HG03064 (cell line): Measurements from ENCODE around the gene CCDC51.

ENCODE experiments used
- ATAC-seq: cut with Tn5 transposase; IDR thresholded peaks from one replicate; pipeline ENCODE4 v1.9.1; 2021; ENCODE audit warnings: low read depth; ENCODE audit not compliant: unreplicated experiment

The CCDC51 gene

DNA sequence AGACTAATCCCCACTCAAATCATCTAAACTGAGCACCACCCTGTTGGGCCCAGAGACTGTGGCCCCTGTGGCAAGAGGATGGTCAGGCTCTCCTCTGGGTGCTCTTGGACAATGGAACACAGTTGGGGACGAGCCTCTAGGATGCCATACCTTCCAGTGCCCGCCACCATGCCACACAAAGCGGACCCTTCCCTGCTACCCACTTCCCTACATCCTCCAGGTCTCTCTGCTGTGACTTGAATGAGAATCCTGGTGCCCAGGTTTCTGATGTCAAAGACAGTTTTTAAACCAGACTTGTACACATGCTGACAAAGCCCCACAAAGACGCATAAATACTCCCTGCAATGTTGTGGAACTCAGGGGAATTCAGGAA, 4.7 kb downstream of the CCDC51 start:
- ATAC-seq: no peak

DNA sequence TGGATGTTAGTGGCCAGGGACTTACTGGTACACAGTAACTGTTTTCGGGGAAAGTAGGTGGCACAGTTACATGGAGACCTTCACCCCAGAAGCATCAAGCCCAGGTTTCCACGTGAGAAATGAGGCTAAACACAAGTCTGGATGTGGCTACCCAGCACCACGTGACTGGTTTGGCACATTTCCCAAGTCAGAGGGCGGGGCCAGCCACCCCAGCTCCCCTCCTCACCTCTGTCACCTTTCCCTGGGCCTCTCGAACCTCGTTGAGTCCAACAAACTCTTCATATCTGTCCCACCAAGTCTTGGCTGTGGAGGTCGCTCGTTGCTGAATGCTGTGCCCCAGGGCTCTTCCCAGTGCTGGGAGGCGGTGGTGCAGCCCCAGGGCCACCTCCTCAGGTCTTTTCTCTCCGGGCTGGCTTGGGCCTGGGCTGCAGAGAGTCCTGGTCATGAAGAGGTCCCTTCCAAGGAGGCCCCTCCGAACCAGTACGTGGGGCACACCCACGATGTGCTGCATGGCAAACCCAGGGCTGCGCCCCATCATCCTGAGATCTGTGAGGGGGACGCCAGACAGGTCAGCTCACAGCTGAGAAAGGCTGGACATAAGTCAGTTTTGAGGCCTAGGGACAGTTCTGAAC, 5.2 kb downstream of the CCDC51 start:
- ATAC-seq: no peak

DNA sequence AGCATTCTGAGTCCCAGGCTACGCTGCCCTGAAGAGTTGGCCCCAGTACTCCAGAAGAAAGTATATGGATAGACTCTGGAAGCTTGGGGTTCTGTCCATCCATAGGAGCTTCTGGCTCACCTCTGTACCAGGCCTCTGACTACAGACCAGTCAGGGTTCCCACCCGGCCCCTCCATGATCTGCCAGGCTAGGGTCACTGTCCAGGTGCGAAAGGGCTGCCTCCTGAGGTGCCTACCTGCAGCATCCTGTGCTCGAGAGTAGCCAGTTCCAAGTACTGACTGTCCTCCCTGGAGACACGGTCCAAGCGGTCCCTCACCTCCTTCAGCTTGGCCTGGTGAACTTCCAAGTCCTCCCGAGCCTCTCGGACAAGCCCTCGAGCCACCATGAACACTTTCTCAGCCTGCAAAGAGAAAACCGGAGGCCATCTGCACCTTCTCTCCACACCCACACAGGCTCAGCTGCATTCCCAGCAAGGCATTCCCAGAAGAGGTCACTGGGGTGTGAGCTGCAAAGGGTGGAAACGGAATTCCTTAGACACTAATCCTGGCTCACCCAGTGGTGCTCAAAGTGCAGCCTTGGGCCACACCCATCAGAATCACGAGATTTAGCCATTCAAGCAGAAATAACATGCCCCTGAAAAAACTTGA, 6.3 kb downstream of the CCDC51 start:
- no peak for ATAC-seq

- no peak for ATAC-seq
Observed at GRCh38 chr3:48432411-48433371, 7.2 kb downstream of the CCDC51 start.

DNA sequence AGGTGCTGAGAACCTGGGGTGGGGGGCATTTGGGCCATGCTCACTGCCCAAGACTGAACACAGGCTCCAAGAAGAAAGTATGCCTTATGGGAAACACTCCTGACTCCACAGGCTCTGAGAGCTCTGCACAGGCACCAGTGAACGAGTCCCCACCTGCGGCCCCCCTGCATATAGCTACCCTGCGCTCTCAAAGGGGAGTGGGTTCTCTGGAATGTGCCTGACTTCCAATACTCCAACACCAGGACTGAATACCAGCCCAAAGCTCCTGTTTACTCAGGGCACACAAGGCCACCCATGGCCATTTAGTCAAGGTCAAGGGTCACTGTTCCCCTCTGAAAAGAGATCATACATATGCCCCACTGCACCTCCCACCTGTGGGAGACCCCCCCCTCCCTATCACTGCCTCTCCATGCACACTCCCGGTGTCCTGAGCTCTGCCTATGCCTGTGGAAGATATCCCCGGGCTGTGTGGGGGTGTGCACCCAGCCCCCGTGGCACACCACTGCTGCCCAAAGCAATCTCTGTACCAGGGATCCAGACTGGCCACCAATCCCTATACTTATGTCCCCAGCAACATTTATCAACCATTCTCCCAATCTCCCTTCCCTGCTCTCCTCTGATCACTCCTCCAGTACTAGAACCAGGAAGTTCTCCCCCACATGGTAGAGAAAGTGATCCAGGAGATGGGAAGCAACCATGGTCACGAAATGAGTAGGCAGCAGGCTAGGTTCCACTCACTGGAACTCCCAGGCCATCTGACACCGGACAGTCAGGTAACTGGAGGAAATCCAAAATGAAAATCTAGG, 8.5 kb downstream of the CCDC51 start:
- no peak for ATAC-seq

GRCh38 chr3:48430708-48431101, 9.2 kb downstream of the CCDC51 start:
- ATAC-seq: no peak

DNA sequence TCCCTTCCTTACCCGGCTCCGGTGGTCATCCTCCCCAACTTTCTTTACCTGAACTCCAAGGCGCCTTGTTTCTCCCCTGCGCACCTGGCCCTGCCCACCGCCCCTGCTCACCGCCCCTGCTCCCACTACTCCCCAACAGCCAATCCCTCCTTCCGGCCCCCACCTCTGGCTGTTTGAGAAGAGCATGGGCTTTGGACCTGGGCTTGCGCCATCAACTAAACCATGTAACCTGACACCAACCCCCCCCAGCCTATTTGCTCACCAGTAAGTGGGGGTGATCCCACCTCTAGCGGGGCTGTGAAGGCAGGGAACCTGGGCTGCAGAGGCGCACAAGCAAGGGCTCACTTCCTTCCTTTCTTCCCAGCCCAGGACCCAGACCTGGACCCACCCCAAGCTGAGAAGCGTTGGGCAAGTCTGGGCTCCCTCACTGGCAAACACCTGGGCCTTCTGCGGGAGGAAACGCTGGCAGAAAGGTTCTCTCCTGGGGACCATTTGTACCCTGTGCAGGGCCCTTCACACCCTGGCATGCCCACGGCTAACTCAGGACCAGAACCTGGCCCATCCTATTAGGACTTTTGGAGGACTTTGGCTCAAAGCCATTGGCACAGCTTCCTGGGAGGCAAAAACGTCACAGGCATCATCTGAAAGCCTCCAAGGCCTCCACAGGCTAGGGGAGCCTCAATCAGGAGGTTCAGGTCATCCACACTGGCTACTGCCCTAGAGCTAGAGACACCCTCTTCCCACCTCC, 9.8 kb downstream of the CCDC51 start, which contains the start of gene PLXNB1:
PLXNB1 (minus strand) TSS at position 127 of the 748 bp plus-strand sequence. CDS start 5,475 bp downstream, outside the sequence.
- no peak for ATAC-seq

GRCh38 chr3:48429317-48429959, 10.5 kb downstream of the CCDC51 start:
- no peak for ATAC-seq

- ATAC-seq: no peak
Observed at GRCh38 chr3:48428572-48429316, 11.2 kb downstream of the CCDC51 start.

DNA sequence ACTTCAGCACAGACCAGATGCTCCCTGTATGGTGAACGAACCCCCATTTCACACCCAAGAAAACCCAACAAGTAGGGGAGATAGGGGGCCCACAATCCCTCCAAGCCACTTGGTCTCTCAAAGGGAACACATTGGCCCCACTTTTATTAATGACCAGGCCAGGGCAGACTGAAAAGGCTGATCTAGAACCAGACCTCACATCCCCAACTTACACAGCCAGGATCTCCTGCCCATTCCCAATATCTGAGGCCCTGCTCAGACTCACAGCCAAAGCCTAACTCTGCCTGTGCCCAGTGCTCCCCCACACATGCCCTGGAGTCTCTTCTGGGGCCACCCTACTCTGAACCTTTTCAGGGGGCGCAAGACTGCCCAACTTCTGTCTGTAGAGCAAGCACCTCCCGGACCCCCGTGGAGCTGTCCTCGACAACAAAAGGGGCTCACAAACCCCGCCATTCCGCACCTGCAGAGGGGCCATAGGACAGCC, 11.8 kb downstream of the CCDC51 start:
- no peak for ATAC-seq

DNA sequence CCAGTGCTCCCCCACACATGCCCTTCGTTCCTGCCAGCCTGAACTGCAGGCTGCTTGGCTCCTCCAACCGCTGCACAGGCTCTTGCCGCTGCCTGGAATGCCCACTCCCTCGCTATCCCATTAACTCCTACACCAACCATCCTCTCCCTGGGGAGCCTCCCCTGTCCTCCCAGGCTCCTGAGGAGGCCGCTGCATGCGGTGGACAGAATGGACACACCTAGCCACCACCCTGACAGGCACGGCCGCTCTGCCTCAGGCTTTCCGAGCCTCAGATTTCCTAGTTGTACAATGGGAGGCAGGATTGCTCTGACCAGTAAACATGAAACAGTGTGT, 12.3 kb downstream of the CCDC51 start:
- no peak for ATAC-seq

GRCh38 chr3:48426944-48427629, 12.8 kb downstream of the CCDC51 start:
- ATAC-seq: no peak

DNA sequence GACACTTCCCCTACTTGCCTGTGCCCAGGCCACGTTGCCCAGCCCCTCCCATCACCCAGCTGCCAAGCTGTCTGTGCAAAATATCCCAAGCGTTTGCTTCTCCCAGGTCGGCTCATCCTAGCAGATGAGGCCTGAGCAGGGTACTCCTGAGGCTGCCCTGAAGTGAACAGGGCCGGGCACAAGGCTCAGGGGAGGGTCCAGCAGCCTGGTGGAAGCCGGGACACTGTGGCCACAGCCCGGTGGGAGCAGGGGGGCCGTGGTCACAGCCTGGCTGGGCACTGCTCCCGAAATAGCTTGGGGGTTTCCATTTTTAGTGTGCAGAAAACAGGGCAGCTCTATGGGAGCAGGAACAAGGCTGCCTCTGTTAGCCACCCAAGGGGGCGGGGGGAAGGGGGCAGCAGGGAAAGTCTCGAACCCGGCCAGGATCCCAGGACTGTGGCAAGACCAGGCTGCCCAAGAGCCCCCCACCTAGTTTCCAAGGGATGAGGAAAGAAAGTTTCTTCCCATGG, 13.5 kb downstream of the CCDC51 start:
- no peak for ATAC-seq

- no peak for ATAC-seq
Observed at GRCh38 chr3:48425281-48425812, 14.6 kb downstream of the CCDC51 start.

DNA sequence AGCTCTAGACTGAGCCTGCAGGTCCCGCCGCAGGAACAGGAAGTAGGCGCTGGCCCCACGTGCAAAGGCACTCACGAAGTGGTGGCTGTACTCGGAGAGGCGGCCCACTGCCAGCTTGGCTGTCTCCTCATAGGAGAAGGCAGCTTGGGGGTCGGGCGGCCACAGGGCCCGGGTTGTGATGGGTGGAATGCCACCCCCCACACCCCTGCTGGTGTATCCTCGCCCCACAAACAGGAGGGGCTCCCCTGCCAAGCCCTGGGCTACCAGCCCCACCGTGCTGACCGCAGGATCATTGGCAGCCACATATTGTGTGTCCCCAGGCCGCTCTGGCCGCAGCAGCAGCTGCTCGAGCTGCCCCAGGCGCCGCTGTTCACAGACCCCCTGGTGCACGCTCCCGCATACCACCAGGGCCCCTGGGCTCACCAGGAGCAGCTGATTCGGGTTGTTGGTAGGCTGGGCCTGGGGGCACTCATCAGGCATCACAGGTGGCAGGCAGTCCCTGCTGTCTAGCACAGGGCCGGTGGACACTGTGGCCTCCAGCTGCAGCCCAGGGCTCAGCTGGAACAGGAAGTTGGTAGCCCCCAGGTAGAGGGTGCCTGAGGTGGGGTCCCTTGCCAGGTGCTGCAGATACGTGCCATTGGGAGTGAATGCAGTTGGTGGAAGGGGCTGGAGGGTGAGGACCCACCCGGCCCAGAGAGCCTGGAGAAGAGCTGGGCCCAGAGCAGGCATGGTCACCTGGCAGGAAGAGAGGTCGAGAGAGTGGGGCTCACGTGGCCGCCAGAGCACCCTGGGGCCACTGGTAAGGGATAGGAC, 15.8 kb downstream of the CCDC51 start:
- ATAC-seq: no peak

DNA sequence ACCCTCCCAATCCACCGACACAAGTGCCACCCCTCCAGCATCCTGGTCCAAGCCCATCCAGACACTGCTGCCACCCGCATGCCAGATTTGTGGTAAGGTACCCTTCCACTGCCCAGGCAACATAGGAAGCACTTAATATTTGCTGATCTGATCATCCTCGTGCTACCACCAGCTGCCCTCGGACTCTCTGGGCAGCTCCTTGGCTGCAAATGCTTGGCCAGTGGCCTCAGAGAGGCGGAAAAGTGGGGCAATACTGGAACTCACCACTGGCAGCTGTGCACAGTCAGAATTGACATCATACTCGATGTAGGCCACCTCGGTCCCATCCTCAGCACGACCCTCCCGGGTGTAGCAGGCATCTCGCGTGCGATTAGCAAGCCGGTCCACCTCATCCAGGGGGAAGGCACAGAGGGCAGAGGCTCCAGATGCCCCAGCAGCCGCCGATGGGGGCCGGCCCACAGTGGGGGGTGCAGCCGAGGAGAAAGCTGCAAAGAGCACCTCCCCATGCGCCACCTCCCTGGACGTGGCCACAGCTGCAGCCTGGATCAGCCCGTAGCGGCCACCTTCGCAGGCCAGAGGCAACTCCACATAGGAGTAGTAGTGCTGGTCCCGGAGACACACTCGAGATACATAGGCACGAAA, 16.6 kb downstream of the CCDC51 start:
- no peak for ATAC-seq
